Endometrial microvascular endothelial cells (primary cell): ENCODE measurements around the gene USP16. TPM values are rescaled to one million over a fixed set of nuclear protein-coding genes. Genes with fewer than 3 reads are reported as not detected.

Experiments used
- in situ Hi-C: cut with HindIII; loops from 2 replicates; pipeline ENCODE4 v1.10.0; 2017; ENCODE audit warnings: low sequenced_read_pairs, low pct_unique_long_range_greater_than_20kb; ENCODE audit errors: inconsistent ontology term
- total RNA-seq: library from RNA; depleted of rRNA; stranded (reverse); fragments of >200 nt; gene quantifications from one replicate; pipeline ENCODE4 v1.2.3, GENCODE V29; 2015; ENCODE audit errors: inconsistent ontology term

USP16 gene
- total RNA-seq, 1 donor from 2014 or later: 20.5 TPM

GRCh38 chr21:29029524-29029923 is 5.1 kb downstream of the USP16 start:
- in situ Hi-C loops: no loop called here

GRCh38 chr21:29030909-29031308 is 6.4 kb downstream of the USP16 start:
- in situ Hi-C loops: no loop called here

GRCh38 chr21:29033301-29033700 is 8.8 kb downstream of the USP16 start:
- in situ Hi-C loops: no loop called here

- in situ Hi-C loops: no loop called here
Measured at GRCh38 chr21:29033871-29034270, 9.4 kb downstream of the USP16 start.

- in situ Hi-C loops: no loop called here
Measured at GRCh38 chr21:29034678-29035077, 10.2 kb downstream of the USP16 start.

- in situ Hi-C loops: no loop called here
Measured at GRCh38 chr21:29052224-29052623, 27.8 kb downstream of the USP16 start.

- in situ Hi-C loops: no loop called here
Measured at GRCh38 chr21:29053011-29053553, 28.6 kb downstream of the USP16 start.

- in situ Hi-C loops: no loop called here
Measured at GRCh38 chr21:29053656-29054055, 29.2 kb downstream of the USP16 start.

GRCh38 chr21:29055080-29055479 is 30.6 kb downstream of the USP16 start:
- in situ Hi-C loops: no loop called here

- in situ Hi-C loops: no loop called here
Measured at GRCh38 chr21:29056005-29056404, 31.5 kb downstream of the USP16 start.

GRCh38 chr21:29056538-29057050 is 32.1 kb downstream of the USP16 start:
- in situ Hi-C loops: no loop called here

GRCh38 chr21:29064850-29065481 is 40.5 kb downstream of the USP16 start:
- in situ Hi-C loops: no loop called here

- in situ Hi-C loops: no loop called here
Measured at GRCh38 chr21:29072873-29073221, 48.4 kb downstream of the USP16 start.

- in situ Hi-C loops: no loop called here
Measured at GRCh38 chr21:29073222-29074006, 48.9 kb downstream of the USP16 start, which contains the start of gene CCT8. Gene CCT8, minus strand, starts transcription at chr21:29073648. Its CDS starts 58 bp downstream, at chr21:29073590.

GRCh38 chr21:29074007-29074376 is 49.5 kb downstream of the USP16 start:
- in situ Hi-C loops: no loop called here

- in situ Hi-C loops: loop anchor here (25.0 kb wide), 1 partner anchor 288 kb away; no protein-coding TSS in a partner anchor
Measured at GRCh38 chr21:29074783-29075182, 50.3 kb downstream of the USP16 start.

- in situ Hi-C loops: loop anchor here (25.0 kb wide), 1 partner anchor 286 kb away; no protein-coding TSS in a partner anchor
Measured at GRCh38 chr21:29075706-29076466, 51.4 kb downstream of the USP16 start.

GRCh38 chr21:29076731-29077640 is 52.5 kb downstream of the USP16 start:
- in situ Hi-C loops: loop anchor here (25.0 kb wide), 1 partner anchor 285 kb away; no protein-coding TSS in a partner anchor
